Stimulated activated CD4-positive, alpha-beta T cell treated with anti-CD3 and anti-CD28 coated beads, Interleukin-4, amount 100 ng/mL, for 48 hours (primary cell): Measurements from ENCODE around the gene METTL15.
A peak's percentile ranks its signal among the peaks of the same experiment; 100 is the strongest.
"Not testable (repeated sequence)": the region's sequence is repeated elsewhere in the genome, so short reads cannot be mapped to it uniquely, and the experiment has no call there.

ENCODE experiments used
- DNase-seq, 2 donors: peaks; one replicate each; pipeline ENCODE4 v3.0.0-alpha.2; 2020; ENCODE audit warnings: low read depth in 2 of 2

The METTL15 gene

DNA sequence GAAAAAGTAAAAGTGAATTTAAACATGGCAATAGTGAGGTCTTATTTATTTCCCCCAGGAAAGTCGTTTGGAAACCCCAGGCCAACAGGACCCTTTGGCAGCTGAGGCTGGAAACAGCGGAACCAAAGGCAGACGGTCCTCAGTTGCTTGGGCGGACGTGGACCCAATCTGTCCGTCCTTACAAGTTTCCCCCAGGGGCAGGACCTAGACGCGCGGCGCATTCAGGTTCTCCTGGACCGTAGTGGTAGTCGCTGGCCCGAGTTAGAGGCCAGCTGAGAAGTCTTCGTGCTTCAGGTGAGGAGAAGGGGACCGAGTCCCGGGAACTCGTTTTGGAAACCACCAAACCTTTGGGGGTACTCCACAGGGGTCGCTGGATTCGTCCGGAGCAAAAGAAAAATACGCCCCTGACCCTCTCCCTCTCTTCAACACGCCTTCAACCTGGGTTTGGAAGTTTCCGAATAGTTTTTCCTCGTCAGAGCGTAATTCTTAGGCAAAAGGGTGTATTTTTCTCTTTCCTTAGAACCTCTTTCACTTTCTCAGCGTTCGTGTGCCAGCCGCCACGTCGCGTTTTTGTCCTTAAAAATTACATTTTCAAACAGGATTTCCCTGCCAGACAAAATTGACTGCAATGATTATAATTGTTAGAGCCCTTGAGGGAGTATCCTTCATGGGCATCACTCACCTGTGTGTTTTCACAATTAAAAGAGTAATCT lies 2.1 kb downstream of the METTL15 start:
- DNase-seq, result peak; percentile 41 to 47

DNA sequence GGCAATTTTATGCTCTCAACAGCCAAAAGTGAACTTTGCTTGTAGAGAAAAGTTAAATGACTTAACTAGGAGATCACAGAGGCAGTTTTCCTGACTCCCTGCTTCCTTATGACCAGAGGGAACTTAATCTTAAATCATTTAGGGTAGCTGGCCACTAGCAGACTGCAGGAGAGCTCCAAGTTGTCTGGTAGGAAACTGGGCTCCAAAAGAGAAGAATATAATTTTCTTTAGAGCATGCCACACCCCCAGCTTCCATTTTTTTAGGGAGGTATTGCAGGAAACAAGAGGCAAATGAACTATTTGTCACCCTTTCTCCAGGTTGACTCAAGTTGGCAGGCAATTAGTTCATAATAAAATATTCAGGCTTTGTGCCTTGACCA lies 2.6 kb downstream of the METTL15 start:
- DNase-seq, result no peak

GRCh38 chr11:28114116-28114515 lies 5.9 kb downstream of the METTL15 start:
- no peak for DNase-seq

DNA sequence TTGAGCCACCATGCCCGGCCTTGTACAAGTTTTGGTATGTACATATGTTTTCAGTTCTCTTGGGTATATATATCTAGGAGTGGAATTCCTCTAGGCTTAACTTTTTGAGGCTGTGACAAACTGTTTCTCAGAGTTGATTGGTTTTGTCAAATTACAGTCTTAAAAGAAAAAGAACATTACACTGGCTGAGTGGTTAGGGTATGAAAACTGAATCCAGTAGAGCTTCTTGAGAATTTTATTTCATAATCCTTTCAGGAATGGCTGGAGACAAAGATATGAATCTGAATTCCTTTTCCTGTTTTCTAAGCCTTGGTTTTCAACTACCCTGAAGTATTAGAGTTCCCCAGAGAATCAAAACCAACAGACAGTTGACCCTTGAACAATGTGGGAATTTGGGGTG lies 6.5 kb downstream of the METTL15 start:
- no peak for DNase-seq

- no peak for DNase-seq
Measured at GRCh38 chr11:28117712-28118111, 9.5 kb downstream of the METTL15 start.

- no peak for DNase-seq
Measured at GRCh38 chr11:28123151-28123581, 15.0 kb downstream of the METTL15 start.

GRCh38 chr11:28132548-28132947 lies 24.4 kb downstream of the METTL15 start:
- no peak for DNase-seq

- no peak for DNase-seq
Measured at GRCh38 chr11:28133146-28133545, 25.0 kb downstream of the METTL15 start.

DNA sequence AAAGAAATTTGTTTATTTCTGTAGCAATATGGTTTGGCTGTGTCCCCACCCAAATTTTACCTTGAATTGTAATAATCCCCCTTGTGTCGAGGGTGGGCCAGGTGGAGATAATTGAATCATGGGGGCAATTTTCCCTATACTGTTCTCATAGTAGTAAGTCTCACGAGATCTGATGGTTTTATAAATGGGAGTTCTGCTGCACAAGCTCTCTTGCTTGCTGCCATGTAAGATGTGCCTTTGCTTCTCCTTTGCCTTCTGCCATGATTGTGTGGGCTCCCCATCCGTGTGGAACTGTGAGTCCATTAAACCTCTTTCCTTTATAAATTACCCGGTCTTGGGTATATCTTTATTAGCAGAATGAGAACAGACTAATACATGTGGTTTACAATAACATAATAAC lies 28.0 kb downstream of the METTL15 start:
- DNase-seq, result not testable (repeated sequence)

GRCh38 chr11:28137366-28137765 lies 29.2 kb downstream of the METTL15 start:
- no peak for DNase-seq

- no peak for DNase-seq
Measured at GRCh38 chr11:28137832-28138231, 29.6 kb downstream of the METTL15 start.

- DNase-seq, result no peak
Measured at GRCh38 chr11:28139841-28140415, 31.7 kb downstream of the METTL15 start.

DNA sequence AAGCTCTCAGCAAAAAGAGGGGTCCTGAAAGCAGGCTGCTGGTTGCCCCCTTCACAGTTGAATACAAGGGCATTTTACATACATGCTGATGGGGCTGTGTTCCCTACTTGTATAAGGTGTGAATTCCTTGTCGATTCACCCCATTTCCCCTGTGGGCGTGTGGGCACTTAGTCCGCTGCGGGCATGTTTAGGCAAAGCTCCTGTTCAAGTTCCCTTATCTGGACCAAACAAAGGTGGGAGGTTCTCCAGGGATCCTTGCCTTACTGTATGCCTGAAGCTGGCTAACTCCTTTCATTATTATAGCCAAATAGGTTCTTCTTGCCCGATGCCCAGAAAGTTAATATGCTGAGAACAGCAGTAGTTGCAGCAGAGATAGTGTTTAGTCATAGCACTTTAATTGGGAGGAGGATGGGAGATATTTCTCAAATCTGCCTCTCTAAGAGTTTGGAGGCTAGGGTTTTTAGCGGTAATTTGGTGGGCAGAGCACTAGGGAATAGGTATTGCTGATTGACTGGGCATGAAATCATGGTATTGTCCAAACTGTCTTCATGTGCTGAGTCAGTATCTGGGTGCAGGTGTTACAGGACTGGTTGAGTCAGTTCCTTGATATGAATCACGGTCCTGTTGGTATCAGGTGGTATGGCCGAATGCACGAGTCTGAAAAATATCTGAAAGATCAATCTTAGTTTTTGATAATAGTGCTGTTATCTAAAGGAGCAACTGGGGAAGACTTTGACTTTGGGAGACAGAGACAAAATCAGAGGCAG lies 32.7 kb downstream of the METTL15 start:
- no peak for DNase-seq

GRCh38 chr11:28142724-28143123 lies 34.5 kb downstream of the METTL15 start:
- no peak for DNase-seq

GRCh38 chr11:28144808-28145207 lies 36.6 kb downstream of the METTL15 start:
- DNase-seq, result no peak

DNA sequence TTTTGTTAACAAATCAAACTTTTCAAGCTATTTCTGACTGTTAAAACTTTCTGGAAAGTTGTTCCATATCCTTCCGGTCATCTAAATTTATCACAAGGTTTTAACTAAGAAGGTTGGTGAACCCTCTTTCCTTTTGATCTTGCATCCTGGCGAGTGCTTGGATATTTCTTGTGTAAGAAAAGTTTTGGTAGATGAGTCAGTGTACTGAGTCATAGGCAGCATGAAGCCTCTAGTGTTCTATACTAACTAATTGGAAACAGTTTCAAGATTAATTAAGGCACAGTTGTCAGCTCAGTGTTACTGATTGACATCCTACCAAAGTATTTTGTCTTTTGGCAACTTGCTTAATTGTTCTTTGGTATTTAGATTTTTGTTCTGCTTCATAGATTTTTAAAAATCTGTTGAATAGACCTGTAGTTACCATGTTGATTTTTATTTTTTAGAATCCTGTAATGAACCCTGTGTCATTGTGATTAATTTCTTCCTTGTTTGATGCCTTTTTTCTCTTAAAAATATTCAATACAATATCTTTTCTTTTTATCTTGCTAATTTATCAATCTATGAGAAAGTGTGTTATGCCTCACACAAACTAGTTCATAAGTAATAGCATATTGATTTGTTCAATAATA lies 38.0 kb downstream of the METTL15 start:
- no peak for DNase-seq

GRCh38 chr11:28152743-28153142 lies 44.6 kb downstream of the METTL15 start:
- no peak for DNase-seq

DNA sequence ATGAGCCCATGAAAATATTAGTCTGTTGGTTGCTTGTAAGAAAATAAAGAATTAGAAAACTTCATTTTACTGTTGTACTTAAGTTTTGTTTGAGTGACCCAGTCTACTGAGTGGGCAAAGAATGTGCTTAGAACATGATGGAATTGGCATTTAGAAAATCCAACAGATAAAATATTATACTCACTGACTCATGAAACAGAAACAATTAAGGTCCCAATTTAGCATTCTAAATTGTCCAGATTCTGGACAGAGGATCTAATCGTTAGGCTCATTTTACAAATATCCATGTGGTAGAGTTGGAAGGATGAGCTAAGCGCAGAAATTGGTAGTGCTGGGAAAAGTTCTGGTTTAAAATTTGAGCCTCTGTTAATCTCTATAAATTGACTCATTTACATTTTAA lies 45.4 kb downstream of the METTL15 start:
- no peak for DNase-seq

GRCh38 chr11:28168718-28169117 lies 60.5 kb downstream of the METTL15 start:
- DNase-seq, result no peak

GRCh38 chr11:28169816-28170215 lies 61.6 kb downstream of the METTL15 start:
- DNase-seq, result no peak

GRCh38 chr11:28170759-28171158 lies 62.6 kb downstream of the METTL15 start:
- DNase-seq, result no peak

GRCh38 chr11:28176351-28176750 lies 68.2 kb downstream of the METTL15 start:
- no peak for DNase-seq

DNA sequence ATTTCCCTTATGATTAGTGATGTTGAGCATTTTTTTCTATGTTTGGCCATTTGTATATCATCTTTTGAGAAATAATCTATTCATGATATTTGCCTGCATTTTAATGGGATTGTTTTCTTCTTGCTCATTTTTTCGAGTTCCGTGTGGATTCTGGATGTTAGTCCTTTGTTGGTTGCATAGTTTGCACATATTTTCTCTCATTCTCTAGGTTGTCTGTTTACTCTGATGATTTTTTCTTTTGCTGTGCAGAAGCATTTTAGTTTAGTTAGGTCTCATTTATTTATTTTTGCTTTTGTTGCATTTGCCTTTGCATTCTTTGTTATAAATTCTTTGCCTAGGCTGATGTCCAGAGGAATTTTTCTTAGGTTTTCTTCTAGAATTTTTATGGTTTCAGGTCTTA lies 87.3 kb downstream of the METTL15 start:
- DNase-seq, result no peak
